ENCODE measurements around the gene KAT8.
"Not testable (repeated sequence)": the region's sequence is repeated elsewhere in the genome, so short reads cannot be mapped to it uniquely, and the experiment has no call there.

KAT8 gene

GRCh38 chr16:31131841-31132271 lies 14.4 kb downstream of the KAT8 start:
- DNase-seq (ENCODE audit: low spot score): no peak

DNA sequence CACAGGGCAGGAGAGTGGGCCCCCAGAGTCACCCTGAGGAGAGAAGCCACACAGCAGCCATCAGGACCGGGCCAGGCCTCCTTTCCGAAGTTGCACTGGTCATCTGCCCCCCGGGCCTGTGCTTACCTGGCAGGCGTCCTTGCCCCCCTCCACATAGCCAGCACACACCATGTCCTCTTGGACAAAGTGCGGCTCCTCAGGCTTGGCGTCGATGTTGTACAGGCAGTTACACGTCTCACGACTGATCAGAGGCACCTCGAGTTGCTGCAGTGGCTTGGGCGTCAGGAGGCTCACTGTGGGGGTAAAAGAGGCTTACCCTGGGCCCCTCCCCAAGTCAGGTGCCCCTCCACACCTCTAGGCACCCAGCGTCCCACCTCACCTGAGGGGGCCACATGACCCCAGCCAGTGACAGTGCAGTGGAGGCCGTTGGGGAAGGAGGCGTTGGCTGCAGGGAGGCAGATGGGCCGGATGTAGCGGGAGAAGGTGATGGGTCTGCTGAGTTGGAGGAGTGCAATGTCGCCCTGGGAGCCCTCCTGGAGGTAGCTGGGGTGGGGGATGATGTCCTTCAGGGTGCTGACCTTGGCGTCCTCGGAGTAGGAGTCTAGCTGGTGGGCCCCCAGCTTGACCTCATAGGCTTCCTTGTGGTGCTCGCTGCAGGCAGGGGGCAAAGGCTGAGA lies 15.0 kb downstream of the KAT8 start:
- no peak for DNase-seq (ENCODE audit: low spot score)

- no peak for DNase-seq (ENCODE audit: low spot score)
Observed at GRCh38 chr16:31133046-31133501, 15.6 kb downstream of the KAT8 start.

- no peak for DNase-seq (ENCODE audit: low spot score)
Observed at GRCh38 chr16:31134091-31134571, 16.7 kb downstream of the KAT8 start.

DNA sequence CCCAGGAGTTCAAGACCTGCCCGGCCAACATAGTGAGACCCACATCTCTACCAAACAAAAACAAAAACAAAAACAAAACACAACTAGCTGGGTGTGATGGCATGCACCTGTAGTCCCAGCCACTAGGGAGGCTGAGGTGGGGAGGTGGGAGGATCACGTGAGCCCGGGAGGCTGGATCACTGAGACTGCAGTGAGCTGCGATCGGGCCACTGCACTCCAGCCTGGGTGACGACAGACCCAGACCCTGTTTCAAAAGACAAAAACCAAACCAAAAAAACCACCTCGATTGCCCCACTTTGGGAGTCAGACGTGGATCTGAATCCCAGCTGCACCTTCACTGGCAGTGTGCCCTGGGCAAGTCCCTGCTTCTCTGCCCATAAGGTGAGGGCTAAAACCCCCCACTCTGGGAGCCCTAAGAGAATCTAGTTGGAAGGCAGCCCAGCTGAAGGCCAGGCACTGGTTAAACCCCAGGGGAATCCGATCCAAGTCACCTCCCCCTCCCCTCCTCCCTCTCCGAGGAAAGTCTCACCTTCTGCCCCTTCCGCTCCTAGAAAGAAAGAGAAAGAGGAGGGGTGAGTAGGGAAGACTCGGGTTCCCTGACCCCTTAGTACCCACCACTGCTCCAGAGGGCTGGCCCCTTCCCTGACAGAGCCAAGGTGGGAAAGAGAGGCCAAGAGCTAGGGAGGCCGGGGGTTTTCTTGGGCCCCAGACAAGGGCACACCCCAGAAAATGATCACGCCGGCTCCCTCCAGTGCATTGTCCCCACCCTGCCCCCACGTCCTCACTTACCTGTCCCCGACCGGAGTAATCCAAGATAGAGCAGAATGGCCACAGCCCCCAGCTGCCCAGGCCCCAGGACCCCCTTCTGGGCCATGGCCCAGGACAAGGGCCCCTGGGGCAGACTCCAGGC lies 17.4 kb downstream of the KAT8 start:
- DNase-seq (ENCODE audit: low spot score): no peak

DNA sequence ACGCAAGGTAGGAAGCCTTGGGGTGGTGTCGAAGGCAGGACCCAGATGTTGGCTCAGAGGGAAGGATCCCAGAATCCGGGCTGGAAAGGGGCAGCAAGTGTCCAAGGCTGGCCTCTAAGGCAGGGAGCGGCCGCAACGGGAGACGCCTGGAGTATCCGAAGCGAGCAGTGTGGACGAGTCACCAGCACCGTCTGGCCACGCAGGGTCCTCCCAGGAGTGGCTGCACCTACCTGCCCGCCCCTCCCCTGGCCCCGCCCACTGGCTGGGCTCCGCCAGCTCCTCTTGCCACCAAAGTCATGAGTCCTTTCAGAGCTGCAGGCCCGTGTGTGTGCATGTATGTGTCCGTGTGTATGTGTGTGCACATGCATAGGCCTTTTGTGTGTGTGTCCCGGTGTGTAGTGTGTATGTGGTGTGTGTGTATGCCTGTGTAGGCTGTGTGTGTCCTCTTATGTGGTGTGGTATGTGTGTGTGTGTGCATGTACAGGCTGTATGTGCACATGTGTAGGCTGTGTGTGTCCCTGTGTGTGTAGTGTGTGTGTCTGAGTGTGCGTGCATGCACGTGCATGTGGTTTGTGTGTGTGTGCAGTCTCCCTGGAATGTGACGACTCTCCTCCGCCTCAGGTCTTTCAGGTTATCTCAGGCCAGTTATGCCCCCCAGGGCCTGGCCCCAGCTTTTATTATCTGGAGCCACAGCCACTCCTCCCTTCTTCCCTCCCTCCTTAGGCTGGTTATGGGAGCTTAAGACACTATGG lies 18.2 kb downstream of the KAT8 start, which contains the start of gene PRSS8:
Gene PRSS8, minus strand, starts transcription at position 193 of the 752 bp plus-strand sequence. CDS start 229 bp downstream, outside the sequence.
- DNase-seq (ENCODE audit: low spot score): no peak

- DNase-seq (ENCODE audit: low spot score): no peak
Observed at GRCh38 chr16:31136287-31136662, 18.8 kb downstream of the KAT8 start.

- not testable (repeated sequence) for DNase-seq (ENCODE audit: low spot score)
Observed at GRCh38 chr16:31136822-31137499, 19.5 kb downstream of the KAT8 start.

DNA sequence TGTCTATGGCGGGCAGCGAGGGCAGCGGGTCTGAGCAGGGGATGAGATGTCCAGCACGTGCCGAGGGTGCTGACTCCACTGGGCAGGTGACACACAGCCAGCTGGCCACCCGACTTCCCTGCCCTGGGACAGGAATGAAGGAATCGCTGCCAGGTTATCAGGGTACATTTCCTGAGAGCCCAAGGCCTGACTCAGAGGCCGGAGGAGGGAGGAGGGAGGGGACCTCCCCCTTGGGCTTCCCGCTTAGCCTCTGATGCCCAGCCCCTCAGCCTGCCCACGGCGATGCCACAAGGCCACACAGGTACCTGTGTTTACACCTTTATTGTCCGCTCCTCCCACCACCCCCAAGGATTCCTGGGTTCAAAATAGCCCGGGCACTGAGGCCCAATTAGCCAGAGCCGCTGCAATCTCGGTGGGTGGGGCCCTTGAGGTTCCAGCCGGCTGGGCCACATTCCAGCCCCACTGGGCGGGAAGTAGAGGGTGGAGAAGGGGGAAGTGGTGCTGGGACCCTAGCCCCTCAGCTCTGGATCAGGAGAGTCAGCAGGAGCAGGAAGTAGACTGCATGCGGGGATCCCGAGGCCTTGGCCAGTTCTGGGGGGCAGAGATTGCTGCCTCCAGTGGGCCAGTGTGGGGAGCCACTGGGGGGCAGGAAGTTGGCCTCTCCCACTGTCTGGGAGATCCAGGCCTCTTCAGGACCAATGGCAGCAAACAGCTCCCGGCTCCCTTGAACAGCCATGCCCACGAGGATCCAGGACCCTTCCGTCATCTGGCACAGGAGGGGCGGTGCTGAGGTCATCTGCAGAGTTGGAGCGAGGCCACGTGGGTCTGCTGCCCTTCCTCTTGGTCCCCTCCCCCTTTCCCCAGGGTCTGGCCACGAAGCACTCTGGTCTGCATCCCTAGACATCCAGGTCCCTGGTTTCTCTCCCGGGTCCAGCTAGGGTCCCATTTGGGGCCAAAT lies 21.4 kb downstream of the KAT8 start:
- no peak for DNase-seq (ENCODE audit: low spot score)

DNA sequence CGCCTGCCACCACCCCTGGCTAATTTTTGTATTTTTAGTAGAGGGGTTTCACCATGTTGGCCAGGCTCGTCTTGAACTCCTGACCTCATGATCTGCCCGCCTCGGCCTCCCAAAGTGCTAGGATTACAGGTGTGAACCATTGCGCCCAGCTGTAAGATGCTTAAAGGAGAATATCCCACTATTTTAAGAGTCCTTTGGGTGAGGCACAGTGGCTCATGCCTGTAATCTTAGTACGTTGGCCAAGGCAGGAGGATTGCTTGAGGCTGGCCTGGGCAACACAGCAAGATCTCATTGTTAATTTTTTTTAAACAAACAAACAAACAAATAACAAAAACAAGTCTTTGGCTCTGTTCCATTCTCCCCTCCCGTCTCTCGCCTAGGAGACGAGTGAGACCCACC lies 23.6 kb downstream of the KAT8 start:
- not testable (repeated sequence) for DNase-seq (ENCODE audit: low spot score)

DNA sequence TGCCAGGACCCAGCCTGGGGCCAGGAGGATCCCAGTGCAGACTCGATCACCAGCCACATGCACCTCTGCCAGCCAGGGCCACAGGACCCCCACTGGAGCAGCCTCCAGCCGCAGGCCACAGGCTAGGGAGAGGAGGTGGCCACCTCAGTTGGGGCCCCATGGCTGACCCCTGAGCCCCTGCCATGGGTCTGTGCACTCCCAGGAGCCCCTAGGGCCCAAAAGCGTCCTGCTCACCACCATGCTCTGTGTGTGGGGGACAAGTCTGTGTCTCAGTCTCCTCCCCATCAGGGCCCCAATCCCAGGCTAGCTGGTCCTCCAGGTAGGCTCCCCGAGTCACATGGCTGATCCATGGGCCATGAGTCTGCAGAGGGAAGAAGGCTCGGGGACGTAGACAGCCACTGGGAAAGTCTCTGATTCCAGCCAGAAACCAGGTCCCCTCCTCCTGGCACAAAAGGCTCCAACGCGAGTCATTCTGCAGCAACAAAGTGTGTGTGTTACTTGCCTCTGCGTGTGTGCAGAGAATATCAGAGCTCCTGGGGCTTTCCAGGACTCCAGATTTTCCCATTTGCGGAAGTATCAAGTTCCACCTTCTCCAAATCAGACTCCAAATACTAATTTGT lies 24.1 kb downstream of the KAT8 start:
- no peak for DNase-seq (ENCODE audit: low spot score)

DNA sequence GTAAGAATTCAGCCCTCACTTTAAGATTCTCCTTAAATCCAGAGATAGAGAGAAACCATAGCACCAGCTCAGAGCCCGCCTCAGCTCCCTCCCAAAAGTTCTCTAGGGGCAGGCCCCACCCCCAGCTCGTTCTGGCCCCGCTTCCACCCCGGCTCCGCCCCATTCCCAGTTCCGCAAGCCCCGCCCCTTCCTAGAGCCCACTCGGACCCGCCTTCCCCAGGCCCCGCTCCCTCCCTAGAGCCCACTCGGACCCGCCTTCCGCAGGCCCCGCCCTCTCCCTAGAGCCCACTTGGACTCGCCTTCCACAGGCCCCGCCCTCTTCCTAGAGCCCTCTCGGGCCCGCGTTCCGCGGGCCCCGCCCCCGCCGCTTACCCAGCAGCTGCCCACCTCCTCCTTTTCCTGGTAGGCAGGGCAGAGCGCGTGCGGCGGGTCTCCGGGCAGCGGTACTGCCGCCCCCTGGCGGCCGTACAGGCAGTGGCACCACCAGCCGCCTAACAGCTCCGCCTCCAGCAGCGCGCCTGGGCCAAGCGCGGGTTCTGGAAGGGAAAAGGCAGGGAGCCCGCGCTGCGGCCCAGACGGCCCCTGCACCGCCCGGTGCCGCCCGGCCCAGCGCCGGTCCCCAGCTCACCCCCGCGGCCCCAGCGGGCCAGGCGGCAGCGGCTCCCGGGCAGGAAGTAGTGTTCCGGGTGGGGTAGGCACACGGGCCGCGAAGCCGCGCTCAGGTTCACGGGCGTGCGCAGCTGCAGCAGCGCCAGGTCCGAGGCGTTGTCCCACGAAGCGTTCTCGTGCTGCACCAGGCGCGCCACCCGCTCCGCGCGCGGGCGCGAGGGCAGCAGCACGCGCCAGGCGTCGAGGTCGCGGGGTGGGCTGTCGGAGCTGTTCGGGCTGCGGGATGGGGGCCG lies 24.9 kb downstream of the KAT8 start:
- DNase-seq (ENCODE audit: low spot score): peak; percentile 97

GRCh38 chr16:31143011-31143693 lies 25.7 kb downstream of the KAT8 start:
- DNase-seq (ENCODE audit: low spot score): no peak

DNA sequence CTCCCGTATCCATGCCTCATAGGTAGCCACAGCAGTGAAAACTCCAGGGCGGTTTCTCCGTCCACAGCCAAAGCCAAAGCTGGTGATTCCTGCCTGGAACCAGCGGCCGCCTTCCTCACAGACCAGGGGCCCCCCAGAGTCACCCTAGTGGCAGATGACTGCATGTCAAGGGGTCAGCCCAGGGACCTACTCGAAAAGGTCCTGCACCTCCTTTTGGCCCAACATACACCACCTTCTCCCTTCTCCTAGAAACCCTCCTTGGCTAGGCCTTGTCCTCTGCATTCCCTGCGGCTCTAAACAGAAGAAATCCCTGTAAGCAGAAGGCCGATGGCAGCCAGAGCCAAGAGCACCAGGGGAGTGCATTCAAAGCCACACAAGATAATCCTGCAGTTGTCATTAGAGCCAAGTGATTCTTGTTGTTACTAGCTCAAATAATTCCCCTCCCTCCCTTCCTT lies 26.3 kb downstream of the KAT8 start:
- no peak for DNase-seq (ENCODE audit: low spot score)

DNA sequence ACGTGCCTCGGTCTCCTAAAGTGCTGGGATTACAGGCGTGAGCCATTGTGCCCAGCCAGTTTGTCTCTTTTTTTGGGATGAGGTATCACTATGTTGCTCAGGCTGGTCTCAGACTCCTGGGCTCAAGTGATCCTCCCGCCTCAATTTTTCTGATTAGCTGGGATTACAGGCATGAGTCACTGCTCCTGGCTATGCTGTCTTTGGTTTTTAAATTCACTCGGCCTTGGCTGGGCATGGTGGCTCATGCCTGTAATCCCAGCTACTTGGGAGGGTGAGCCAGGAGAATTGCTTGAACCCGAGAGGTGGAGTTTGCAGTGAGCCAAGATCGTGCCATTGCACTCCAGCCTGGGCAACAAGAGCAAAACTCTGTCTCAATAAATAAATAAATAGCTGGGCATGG lies 27.0 kb downstream of the KAT8 start:
- DNase-seq (ENCODE audit: low spot score): not testable (repeated sequence)

DNA sequence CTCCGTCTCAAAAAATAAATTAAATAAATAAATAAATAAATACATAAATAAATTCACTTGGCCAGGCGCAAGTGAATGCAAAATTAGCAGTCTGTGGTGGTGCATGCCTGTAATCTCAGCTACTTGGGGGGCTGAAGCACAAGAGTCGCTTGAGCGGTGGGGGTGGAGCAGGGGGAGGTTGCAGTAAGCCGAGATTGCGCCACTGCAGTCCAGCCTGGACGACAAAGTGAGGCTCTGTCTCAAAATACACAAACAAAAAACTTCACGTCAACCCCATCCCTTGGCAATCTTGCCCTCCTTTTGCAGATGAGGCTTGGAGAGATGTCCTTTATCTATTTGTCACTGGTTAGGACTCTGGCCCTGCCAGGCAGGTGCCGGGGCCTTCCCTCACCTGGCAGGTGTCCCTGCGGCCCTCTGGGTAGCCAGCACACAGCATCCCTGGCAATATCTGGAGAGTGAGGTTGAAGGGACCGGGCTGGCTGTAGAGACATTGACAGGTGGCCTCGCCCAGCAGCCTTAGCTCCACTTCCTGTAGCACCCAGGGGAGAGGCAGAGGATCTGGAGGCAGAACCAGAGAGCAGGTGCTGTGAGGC lies 28.0 kb downstream of the KAT8 start:
- no peak for DNase-seq (ENCODE audit: low spot score)

DNA sequence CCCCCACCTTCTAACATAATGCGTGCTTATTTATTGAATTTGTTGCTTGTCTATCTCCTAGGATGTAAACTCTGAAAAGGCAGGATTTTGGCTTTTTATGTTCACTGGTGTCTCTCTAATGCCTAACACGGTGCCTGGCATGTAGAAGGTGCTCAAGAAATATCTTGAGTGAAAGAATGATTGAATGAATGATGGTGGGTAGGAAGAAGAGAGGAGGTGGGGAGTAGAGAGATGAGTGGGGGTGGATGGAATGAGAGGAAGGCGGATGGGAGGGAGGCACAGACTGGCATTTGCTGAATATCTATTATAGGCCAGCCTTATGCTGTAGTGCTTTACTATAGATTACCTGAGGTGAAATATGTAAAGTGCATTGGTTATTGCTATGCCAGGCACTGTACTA lies 30.1 kb downstream of the KAT8 start:
- no peak for DNase-seq (ENCODE audit: low spot score)

DNA sequence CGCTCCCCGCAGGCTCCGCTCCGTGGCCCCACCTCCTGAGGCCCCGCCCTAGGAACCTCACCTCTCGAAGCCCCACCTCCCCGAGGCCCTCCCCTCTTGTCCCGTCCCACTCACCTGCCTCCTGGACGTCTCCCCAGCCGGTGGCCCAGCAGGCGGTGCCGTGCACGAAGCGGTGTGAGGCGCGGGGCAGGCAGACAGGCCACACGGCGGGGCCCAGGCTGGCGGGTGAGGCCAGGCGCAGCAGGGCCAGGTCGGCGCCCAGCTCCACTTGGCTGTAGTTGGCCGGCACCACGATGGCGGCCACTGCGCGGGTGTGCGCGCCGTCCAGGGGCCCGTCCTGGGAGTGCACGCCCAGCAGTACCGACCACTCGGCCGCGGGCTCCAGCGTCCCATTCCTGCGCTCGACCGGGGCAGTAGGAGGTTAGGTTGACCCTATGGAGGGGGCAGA lies 30.8 kb downstream of the KAT8 start:
- DNase-seq (ENCODE audit: low spot score): no peak

Measured in putamen (tissue), 1 donor.